Right ventricle myocardium inferior (tissue), 1 donor: ENCODE results near the gene AGBL1. TPM values are rescaled to one million over a fixed set of nuclear protein-coding genes. Genes with fewer than 3 reads are reported as not detected.
"Not testable (repeated sequence)": the region's sequence is repeated elsewhere in the genome, so short reads cannot be mapped to it uniquely, and the experiment has no call there.

Experiments used
- ATAC-seq: fragments of 200-7000 bp; cut with Tn5 transposase; one replicate; pipeline ENCODE4 v1.9.1; 2020; ENCODE audit warnings: mild to moderate bottlenecking, moderate library complexity
- DNase-seq: peaks from one replicate; pipeline ENCODE4 v3.0.0; 2021; ENCODE audit errors: missing footprints
- intact Hi-C: fragments of 100-400 bp; cut with DNase I; formaldehyde crosslinking; loops from one replicate; pipeline ENCODE4 v1.11.0; 2022
- total RNA-seq: library from RNA; stranded (reverse); fragmentation: NEBNext Ultra II Directional; extraction: Animal tissue kit (Norgen Biotek cat#: 25700); gene quantifications from one replicate; pipeline ENCODE4 v1.2.1, GENCODE V29; 2021
- donor health status: DM: no; HTN: yes; CAD: no; lungs with severe emphysema.

The AGBL1 gene
- total RNA-seq, 1 donor from 2014 or later = not detected

DNA sequence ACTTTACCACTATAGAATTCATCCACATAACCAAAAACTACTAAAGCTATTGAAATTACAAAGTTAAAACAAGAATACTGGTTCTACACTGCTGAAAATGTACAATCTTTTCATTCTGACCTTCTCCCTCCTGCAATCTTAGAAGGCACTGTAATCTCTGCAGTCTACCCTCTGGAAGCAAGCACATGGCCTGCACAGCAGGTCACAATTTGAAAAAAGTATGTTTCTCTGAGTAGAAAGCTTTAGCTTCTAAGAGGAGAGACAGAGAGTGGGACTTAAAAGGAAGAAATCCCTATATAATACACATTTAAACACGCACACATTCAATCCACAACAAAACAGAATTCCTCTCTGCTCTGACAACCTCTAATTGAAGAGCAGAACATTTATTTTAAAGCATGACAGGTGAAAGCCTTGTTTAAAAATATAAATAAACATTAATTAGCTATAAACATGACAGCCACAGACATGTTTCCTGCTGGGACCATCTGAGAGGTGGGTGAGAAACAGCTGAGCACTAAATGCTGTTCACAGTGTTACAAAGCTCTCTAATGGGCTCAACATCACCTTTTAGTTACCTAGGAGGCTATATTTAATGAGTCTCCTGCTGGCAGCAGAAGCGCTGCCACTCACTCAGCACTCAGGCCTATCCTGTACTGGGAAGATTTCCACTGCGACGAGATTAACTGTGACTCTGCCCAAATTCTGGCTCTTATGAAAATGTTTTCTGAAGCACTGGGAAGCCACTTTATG lies 447.4 kb downstream of the AGBL1 start:
- no peak for ATAC-seq
- no peak for DNase-seq
- intact Hi-C loops = no loop called here

DNA sequence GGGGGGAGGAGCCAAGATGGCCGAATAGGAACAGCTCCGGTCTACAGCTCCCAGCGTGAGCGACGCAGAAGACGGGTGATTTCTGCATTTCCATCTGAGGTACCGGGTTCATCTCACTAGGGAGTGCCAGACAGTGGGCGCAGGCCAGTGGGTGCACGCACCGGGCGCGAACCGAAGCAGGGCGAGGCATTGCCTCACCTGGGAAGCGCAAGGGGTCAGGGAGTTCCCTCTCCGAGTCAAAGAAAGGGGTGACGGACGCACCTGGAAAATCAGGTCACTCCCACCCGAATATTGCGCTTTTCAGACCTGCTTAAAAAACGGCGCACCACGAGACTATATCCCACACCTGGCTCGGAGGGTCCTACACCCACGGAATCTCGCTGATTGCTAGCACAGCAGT lies 448.4 kb downstream of the AGBL1 start:
- intact Hi-C loops, ATAC-seq, DNase-seq: not testable (repeated sequence)

DNA sequence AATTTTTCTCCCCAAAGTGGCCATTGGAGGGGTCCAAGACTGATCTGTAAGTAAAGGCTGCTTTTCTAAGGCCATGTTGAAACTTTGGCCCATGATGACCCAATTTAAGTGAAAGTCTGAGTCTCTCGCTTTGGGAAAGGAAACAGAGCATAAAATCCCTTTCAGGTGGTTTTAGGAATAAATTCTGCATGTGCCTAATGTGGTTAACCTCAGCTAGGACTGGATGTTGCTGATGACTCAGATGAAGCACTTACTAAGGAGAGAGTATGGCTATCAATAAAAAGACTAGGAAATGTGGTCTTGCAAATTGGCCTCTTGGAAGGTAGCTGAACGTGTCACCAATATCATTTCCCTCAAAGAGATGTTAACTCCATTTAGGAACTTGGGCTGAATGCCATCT lies 458.5 kb downstream of the AGBL1 start:
- no peak for DNase-seq
- ATAC-seq = no peak
- intact Hi-C loops = no loop called here

DNA sequence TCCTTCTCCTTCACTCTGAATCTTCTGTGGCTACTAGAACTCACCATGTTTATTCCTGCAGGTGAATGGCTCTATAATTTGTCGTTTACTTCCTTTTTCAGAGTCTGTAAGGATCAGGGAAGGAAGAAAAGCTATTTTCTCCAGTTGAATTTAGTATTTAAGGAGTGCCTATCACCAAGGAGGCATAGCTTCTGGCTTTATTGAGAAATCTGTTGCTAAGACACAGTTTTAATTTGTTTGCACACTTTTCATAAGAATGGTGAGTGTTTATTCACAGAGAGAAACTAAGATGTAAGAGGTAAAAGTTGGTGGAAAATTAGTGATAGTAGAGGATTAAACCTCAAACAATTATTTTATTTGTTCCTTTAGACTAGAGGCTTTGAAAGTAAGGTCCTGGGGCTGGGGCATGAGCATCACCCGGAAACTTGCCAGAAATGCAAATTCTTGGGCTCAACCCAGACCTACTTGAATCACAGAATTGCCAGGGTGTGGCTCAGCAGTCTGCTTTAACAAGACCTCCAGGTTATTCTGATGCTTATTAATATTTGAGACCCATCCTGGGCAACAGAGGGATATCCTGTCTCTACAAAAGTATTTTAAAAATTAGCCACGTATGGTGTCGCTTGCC lies 461.3 kb downstream of the AGBL1 start:
- intact Hi-C loops = no loop called here
- no peak for ATAC-seq
- no peak for DNase-seq

DNA sequence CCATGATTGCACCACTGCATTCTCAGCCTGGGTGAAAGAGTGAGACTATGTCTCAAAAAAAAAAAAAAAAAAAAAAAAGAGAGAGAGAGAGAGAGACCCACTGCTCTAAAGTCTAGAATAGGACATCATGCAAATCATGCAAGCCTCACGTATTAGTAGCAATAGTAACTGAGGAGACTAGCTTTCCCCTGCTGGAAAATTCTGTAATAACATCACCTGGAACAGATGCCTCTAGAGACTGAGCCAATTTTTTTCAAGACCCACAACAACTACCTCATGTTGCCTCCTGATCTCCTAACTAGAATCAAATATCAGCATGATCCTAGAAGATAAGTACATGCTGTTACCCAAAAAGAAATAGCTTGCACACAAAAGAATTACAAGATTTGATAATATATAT lies 461.9 kb downstream of the AGBL1 start:
- DNase-seq = no peak
- intact Hi-C loops = no loop called here
- no peak for ATAC-seq

DNA sequence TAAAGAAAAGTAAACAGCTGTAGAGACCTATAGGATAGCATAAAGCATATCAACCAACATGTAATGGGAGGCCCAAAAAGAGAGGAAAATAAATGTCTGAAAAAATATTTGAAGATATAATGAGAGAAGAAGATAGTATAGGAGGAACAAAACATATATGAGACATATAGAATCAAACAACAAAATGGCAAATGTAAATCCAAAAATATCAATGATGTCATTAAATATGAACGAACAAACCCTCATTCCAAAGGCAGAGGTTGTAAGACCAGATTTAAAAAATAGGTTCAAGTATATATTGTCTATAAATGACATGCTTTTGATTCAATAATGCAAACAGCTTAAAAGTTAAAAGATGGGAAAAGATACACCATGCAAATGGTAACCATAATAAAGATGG lies 470.4 kb downstream of the AGBL1 start:
- DNase-seq (no peak), ATAC-seq (no peak)
- intact Hi-C loops = no loop called here

DNA sequence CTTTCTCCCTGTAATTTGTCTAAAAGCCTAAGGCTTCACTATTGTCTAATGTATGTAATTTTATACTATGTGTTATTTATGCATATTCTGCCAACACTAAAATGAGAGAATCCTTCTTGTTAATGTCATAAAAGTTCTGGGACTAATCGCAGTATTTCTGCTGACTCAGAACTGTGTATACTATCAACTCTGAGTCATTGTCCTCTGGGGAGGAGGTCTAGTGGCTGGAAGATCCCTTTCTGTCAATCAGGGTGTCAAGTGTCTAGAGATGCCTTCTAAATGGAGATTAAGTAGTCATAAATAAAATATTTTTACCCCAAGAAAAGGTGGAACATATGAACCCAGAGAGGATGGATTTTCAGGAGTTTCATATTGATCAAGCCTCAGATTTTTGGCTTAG lies 473.4 kb downstream of the AGBL1 start:
- intact Hi-C loops = no loop called here
- DNase-seq (no peak), ATAC-seq (no peak)

DNA sequence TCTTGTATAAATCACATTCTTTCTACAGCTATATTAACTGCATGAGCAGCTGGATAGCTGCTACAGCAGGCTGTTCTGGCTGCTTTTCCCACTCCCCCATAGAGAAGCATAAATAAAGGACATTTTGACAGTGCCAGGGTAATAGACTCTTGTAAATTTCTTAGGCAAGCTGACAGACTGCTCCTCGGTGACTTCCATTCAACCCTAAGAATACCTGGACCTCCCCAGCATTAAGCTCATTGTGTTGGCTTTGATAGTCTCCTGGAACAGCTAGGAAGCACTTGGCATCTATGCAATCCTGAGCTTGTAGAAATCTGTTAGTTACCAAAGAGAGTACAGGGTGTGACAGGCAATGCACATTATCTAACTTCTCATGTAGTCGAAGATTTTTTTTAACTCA lies 475.4 kb downstream of the AGBL1 start:
- DNase-seq = no peak
- ATAC-seq = peak; percentile 39
- intact Hi-C loops = no loop called here

DNA sequence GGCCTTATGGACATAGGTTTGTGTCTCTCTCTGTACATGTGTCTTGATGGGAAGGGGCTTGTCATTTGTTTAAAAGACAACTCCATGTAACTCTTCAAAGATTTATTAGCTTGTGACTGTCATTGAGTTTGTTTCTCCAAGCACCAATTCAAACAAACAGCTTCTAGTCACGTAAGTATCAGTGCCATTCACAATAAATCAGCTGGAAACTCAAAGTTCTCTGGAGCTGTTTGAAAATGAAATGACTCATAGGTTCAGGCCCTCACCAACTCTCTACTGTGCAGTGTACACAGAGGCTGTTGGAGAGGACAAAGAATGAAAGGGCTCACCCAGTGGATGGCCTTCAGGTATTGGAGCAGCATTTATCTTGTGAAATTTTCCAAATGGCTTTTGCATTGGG lies 476.3 kb downstream of the AGBL1 start:
- no peak for ATAC-seq
- intact Hi-C loops = no loop called here
- DNase-seq = no peak

DNA sequence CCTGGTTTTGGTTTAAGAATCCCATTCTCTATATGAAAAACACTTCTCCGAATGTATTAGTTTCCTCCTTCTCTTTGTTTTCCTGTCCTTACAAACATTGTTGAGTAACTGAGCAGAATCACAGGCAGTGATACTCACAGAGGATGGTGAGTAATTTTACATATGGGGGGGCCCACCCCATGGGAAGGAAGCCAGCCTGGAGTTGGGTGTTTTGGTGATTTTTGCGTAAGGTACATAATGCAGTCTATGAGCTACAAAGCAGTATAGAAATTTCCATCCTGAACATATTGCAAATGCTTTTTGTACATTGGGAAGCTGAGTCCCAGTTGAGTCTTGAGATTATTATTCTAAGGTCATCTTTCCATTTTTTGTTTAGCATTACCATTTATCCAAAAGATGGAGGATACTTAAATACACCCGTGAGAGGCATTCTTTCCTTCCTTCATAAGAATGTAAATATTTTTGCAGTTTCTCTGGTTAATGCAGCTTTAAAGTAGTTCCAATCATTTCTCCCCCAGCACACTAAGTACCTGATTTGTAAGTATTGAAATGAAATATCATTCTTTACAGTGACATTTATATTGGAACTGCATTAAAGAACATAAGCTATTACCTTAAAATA lies 476.8 kb downstream of the AGBL1 start:
- intact Hi-C loops = no loop called here
- ATAC-seq (no peak), DNase-seq (no peak)

DNA sequence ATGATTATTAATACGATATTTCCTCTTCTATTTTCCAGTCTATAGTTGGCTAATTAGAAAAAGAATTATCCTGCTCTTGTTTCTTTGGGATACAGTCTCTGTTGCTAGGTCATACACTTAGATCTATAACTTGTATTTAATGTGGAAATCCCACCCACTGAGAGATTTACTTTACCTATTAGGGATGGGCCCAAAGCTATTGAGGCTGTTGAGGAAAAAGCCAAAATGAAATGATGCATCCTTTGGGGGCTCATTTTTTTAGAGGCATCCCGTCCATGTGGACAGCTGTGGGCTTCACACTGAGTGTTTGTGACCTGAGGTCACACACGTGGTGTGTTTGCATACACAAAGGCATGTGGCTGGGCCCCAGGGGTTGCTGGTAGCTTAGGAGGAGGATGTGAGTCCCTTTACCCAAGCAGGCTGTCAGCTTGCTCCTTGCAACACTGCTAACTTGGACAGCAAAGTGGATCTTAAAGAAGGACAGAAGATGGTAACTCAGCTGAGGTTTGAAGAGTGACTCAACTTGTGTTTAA lies 477.4 kb downstream of the AGBL1 start:
- DNase-seq = no peak
- ATAC-seq = no peak
- intact Hi-C loops = no loop called here

DNA sequence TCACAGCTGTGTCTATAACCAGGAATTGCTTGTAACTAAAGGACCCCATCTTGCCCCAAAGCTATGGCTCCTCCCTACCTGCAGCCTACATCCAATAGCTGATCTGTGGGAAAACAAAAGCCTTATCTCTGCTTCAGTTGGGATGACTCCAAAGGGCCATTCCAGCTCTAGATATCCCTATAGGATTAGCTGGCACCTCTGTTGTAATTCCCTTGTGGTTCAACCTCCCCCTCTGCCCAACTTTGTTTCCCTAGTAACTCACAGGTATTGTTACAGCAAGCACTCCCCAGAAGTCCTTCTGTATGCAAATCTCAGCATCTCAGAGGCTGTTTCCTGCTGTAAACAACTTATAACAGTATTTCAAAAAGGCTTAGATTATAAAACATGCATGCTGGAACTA lies 478.6 kb downstream of the AGBL1 start:
- ATAC-seq (no peak), DNase-seq (no peak)
- intact Hi-C loops = no loop called here

DNA sequence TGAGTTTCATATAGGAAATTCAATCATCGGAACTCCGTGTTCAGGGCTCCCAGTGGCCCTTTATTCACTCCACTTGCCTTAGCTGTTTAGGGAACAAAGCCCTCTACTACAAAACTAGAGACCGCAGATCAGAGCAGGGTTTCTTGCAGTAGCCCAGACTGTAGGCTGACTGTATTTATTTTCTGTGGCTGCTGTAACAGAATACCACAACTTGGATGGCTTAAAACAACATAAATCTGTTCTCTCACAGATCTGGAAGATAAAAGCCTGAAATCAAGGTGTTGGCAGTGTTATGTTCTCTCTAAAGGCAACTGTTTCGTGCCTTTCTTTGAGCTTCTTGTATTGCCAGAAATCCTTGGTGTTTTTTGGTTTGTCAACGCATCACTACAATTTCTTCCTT lies 479.0 kb downstream of the AGBL1 start:
- intact Hi-C loops = no loop called here
- DNase-seq = no peak
- ATAC-seq = no peak

DNA sequence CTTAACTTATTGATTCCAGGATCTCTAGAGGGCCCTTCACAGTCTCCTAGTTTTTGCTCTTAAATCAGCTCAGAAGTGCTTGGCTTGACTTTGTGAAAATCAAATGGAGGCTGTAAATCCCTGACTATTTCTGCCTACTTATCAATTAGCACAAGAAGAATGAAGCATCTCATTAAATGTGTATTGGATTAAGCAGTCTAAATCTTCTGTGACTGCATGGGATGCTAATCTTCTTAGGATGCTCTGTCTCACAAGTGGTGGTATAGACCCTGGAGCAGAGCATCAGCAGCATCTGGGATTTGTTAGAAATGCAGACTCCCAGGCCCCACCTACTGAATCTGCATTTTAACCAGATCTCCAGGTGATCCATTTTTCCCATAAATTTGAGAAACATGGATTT lies 488.7 kb downstream of the AGBL1 start:
- intact Hi-C loops = no loop called here
- ATAC-seq (no peak), DNase-seq (no peak)

DNA sequence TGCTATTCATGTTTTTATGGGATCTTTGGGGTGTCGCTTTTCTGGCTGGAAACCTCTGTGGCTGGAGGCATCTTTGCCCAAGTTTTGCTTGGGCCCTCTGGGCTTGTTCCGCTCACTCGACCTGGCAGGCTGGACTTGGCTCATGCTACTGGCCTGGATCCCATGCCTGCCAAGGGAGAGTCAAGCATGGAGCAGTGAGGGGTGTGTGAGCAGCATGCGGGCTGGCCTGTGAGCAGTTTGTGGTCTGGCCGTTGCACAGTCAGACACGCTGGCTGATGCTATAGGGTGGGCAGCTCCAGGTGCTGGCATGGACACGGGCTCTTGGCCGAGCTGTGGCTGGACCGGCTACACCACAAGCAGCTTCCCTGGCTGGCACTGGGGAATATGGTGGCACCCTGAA lies 491.1 kb downstream of the AGBL1 start:
- no peak for DNase-seq
- intact Hi-C loops = no loop called here
- ATAC-seq = peak; percentile 81

DNA sequence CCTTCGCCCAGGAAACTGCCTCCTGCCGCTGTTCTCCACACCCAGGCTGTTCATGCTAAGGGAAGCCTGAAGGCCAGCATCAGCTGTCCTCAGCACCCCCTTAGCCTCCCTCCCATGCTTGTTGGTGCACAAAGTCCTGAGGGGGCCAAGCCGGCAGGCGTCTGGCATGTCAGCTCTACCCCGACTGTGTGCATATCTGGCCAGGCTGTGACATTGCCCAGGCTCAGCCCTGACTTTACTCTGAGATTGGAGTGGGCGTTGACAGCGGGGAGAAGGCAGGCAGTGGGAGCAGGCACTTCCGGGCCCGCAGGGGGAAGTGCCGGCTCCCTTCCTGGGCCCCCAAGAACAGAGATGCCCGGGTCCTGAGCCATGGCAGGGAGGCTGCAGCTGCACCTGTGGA lies 492.2 kb downstream of the AGBL1 start:
- ATAC-seq = peak; percentile 66
- DNase-seq = peak; percentile 64

DNA sequence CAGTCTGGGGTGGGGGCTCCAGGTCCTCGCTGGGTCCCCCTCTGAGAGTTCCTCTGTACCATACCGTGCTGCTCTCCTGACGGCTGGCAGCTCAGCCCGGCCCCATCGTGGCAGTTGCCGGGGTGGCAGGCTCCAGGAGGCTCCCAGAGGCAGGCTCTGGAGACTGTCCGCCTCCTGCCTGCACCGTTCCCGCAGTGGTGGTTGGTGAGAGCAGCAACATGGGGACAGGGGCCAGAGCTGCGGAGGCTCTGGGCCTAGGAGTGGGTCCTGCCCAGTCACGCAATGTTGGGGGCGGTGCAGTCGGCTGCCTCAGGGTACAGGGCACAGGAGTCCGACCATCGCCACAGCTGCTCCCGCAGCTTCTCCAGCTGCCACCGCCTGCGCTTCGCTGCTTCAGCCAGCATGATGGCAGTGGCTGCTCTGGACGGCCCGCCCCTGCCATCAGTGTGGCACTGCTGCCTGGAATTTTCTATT lies 492.7 kb downstream of the AGBL1 start:
- intact Hi-C loops = no loop called here
- peak; percentile 30 for DNase-seq

More for the DNA sequence above, 492.2 kb downstream of the AGBL1 start:
- intact Hi-C loops = no loop called here

DNA sequence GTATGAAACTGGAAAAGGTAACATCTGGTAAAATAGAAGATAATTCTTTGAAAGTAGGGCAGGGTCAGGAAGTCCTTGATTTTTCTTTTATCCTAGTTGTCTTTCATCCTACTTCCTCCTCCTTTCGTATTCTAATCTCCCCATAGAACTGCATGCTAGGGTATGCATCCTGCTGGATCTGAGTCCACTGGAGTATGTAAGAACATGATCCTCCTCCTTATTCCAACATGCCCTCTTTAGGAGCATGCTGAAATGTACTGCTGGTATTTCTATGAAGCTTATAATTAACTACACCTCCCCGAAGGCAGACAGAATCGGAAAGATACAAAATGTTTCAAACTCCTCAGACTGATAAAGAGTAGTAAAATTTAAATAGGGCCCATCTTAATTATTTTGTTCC lies 493.8 kb downstream of the AGBL1 start:
- DNase-seq (no peak), ATAC-seq (no peak)
- intact Hi-C loops = no loop called here

More for the DNA sequence above, 492.7 kb downstream of the AGBL1 start:
- ATAC-seq = peak; percentile 50

DNA sequence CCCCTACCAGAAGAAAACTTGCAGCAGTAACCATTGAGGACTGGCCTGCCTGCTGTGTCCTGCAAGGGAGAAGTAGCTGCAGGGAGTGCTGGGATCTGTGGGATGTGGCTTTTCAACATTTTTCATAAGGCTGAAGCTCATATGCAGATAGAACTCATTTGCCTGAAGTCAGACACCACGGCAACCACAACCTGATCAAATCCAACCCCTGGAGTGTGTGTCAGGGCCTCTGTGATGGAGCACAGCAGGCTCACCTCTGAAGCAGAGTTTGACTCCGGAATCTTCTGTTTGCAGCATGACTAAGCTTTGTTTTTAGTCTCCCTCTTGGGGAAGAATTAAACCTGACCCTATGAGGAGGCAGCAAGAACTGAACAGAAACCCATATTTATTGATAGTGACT lies 508.7 kb downstream of the AGBL1 start:
- DNase-seq = no peak
- intact Hi-C loops = no loop called here
- ATAC-seq = no peak

DNA sequence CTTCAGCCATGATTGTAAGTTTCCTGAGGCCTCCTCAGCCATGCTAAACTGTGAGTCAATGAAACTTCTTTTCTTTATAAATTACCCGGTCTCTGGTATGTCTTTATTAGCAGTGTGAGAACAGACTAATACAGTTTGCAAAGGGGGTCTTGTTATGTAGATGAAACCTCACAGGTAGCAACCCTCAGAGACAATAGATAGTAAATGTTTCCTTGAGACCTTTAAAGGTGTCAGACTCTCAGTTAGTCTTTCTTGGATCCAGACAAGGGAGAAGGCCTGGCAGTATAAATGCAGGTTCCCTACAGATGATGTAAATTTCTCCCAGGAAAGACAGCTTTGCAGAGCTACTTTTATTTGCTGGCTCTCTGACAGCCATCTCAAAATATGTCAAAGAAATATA lies 510.8 kb downstream of the AGBL1 start:
- DNase-seq (no peak), ATAC-seq (no peak)
- intact Hi-C loops = no loop called here
